ENCODE results near the gene ZNF611.
"Not testable (repeated sequence)": the region's sequence is repeated elsewhere in the genome, so short reads cannot be mapped to it uniquely, and the experiment has no call there.

Gene ZNF611

GRCh38 chr19:52692431-52693008 is 42.3 kb downstream of the ZNF611 start:
- Histone ChIP-seq H3K27me3 (replicated peaks; ENCODE audit: control insufficient read depth, insufficient read depth, low read length) (no peaks in the 10 kb centered on the region), H3K9me3 (ENCODE audit: control insufficient read depth, low read length) (no peaks in the 10 kb centered on the region), H3K4me3 (ENCODE audit: low read length) (no peak overlapping the region), H3K4me1 (ENCODE audit: control insufficient read depth, insufficient read depth, low read length) (peaks cover 12% of the 10 kb centered on the region), H3K36me3 (ENCODE audit: control insufficient read depth, insufficient read depth, low read length, severe bottlenecking) (no peaks in the 10 kb centered on the region), H3K9ac (ENCODE audit: low read length) (no peak overlapping the region)
- no peak for DNase-seq (ENCODE audit: low read depth)

GRCh38 chr19:52691737-52692136 is 43.1 kb downstream of the ZNF611 start:
- Histone ChIP-seq H3K36me3 (ENCODE audit: control insufficient read depth, insufficient read depth, low read length, severe bottlenecking) (no peaks in the 10 kb centered on the region), H3K27me3 (replicated peaks; ENCODE audit: control insufficient read depth, insufficient read depth, low read length) (no peaks in the 10 kb centered on the region), H3K9ac (ENCODE audit: low read length) (no peak overlapping the region), H3K4me3 (ENCODE audit: low read length) (peak overlapping the region; percentile 97), H3K9me3 (ENCODE audit: control insufficient read depth, low read length) (no peaks in the 10 kb centered on the region), H3K4me1 (ENCODE audit: control insufficient read depth, insufficient read depth, low read length) (peaks cover 12% of the 10 kb centered on the region)
- no peak for DNase-seq (ENCODE audit: low read depth)

GRCh38 chr19:52691215-52691610 is 43.6 kb downstream of the ZNF611 start:
- no peaks in the 10 kb centered on the region for H3K27me3 ChIP-seq (replicated peaks; ENCODE audit: control insufficient read depth, insufficient read depth, low read length)
- H3K36me3 ChIP-seq (ENCODE audit: control insufficient read depth, insufficient read depth, low read length, severe bottlenecking), result no peaks in the 10 kb centered on the region
- H3K9me3 ChIP-seq (ENCODE audit: control insufficient read depth, low read length), result no peaks in the 10 kb centered on the region
- DNase-seq (ENCODE audit: low read depth), result no peak
- peak overlapping the region; percentile 97 for H3K4me3 ChIP-seq (ENCODE audit: low read length)
- peaks cover 12% of the 10 kb centered on the region for H3K4me1 ChIP-seq (ENCODE audit: control insufficient read depth, insufficient read depth, low read length)
- H3K9ac ChIP-seq (ENCODE audit: low read length), result peak overlapping the region; percentile 91

- H3K36me3 ChIP-seq (ENCODE audit: control insufficient read depth, insufficient read depth, low read length, severe bottlenecking), result no peaks in the 10 kb centered on the region
- H3K9ac ChIP-seq (ENCODE audit: low read length), result peak overlapping the region; percentile 91
- no peaks in the 10 kb centered on the region for H3K9me3 ChIP-seq (ENCODE audit: control insufficient read depth, low read length)
- H3K27me3 ChIP-seq (replicated peaks; ENCODE audit: control insufficient read depth, insufficient read depth, low read length), result no peaks in the 10 kb centered on the region
- H3K4me1 ChIP-seq (ENCODE audit: control insufficient read depth, insufficient read depth, low read length), result peaks cover 12% of the 10 kb centered on the region
- H3K4me3 ChIP-seq (ENCODE audit: low read length), result peak overlapping the region; percentile 97
- peak; percentile 96 for DNase-seq (ENCODE audit: low read depth)
Observed at GRCh38 chr19:52690369-52691214, 44.3 kb downstream of the ZNF611 start.

- DNase-seq (ENCODE audit: low read depth), result peak; percentile 52
- no peaks in the 10 kb centered on the region for H3K9me3 ChIP-seq (ENCODE audit: control insufficient read depth, low read length)
- H3K4me1 ChIP-seq (ENCODE audit: control insufficient read depth, insufficient read depth, low read length), result peaks cover 12% of the 10 kb centered on the region
- peak overlapping the region; percentile 91 for H3K9ac ChIP-seq (ENCODE audit: low read length)
- no peaks in the 10 kb centered on the region for H3K36me3 ChIP-seq (ENCODE audit: control insufficient read depth, insufficient read depth, low read length, severe bottlenecking)
- H3K4me3 ChIP-seq (ENCODE audit: low read length), result peak overlapping the region; percentile 97
- no peaks in the 10 kb centered on the region for H3K27me3 ChIP-seq (replicated peaks; ENCODE audit: control insufficient read depth, insufficient read depth, low read length)
Observed at GRCh38 chr19:52689843-52690368, 44.9 kb downstream of the ZNF611 start.

- not testable (repeated sequence) for H3K9me3 ChIP-seq (ENCODE audit: control insufficient read depth, low read length); H3K27me3 ChIP-seq (replicated peaks; ENCODE audit: control insufficient read depth, insufficient read depth, low read length); H3K36me3 ChIP-seq (ENCODE audit: control insufficient read depth, insufficient read depth, low read length, severe bottlenecking)
- Histone ChIP-seq H3K4me3 (ENCODE audit: low read length) (peak overlapping the region; percentile 97), H3K4me1 (ENCODE audit: control insufficient read depth, insufficient read depth, low read length) (peaks cover 12% of the 10 kb centered on the region), H3K9ac (ENCODE audit: low read length) (peak overlapping the region; percentile 91)
- DNase-seq (ENCODE audit: low read depth), result peak; percentile 12
Observed at GRCh38 chr19:52688925-52689796, 45.7 kb downstream of the ZNF611 start.

GRCh38 chr19:52688335-52688734 is 46.5 kb downstream of the ZNF611 start:
- Histone ChIP-seq H3K9ac (ENCODE audit: low read length) (peak overlapping the region; percentile 91), H3K9me3 (ENCODE audit: control insufficient read depth, low read length) (no peaks in the 10 kb centered on the region), H3K4me3 (ENCODE audit: low read length) (no peak overlapping the region), H3K36me3 (ENCODE audit: control insufficient read depth, insufficient read depth, low read length, severe bottlenecking) (peaks cover 2% of the 10 kb centered on the region), H3K27me3 (replicated peaks; ENCODE audit: control insufficient read depth, insufficient read depth, low read length) (no peaks in the 10 kb centered on the region), H3K4me1 (ENCODE audit: control insufficient read depth, insufficient read depth, low read length) (peaks cover 12% of the 10 kb centered on the region)
- no peak for DNase-seq (ENCODE audit: low read depth)

GRCh38 chr19:52687684-52688083 is 47.2 kb downstream of the ZNF611 start:
- Histone ChIP-seq H3K36me3 (ENCODE audit: control insufficient read depth, insufficient read depth, low read length, severe bottlenecking) (peaks cover 5% of the 10 kb centered on the region), H3K4me3 (ENCODE audit: low read length) (no peak overlapping the region), H3K9ac (ENCODE audit: low read length) (no peak overlapping the region), H3K4me1 (ENCODE audit: control insufficient read depth, insufficient read depth, low read length) (peaks cover 12% of the 10 kb centered on the region), H3K27me3 (replicated peaks; ENCODE audit: control insufficient read depth, insufficient read depth, low read length) (no peaks in the 10 kb centered on the region), H3K9me3 (ENCODE audit: control insufficient read depth, low read length) (no peaks in the 10 kb centered on the region)
- no peak for DNase-seq (ENCODE audit: low read depth)

GRCh38 chr19:52685811-52686210 is 49.0 kb downstream of the ZNF611 start:
- H3K9me3 ChIP-seq (ENCODE audit: control insufficient read depth, low read length), result no peaks in the 10 kb centered on the region
- no peaks in the 10 kb centered on the region for H3K27me3 ChIP-seq (replicated peaks; ENCODE audit: control insufficient read depth, insufficient read depth, low read length)
- peaks cover 5% of the 10 kb centered on the region for H3K36me3 ChIP-seq (ENCODE audit: control insufficient read depth, insufficient read depth, low read length, severe bottlenecking)
- no peak overlapping the region for H3K9ac ChIP-seq (ENCODE audit: low read length)
- peaks cover 4% of the 10 kb centered on the region for H3K4me1 ChIP-seq (ENCODE audit: control insufficient read depth, insufficient read depth, low read length)
- DNase-seq (ENCODE audit: low read depth), result no peak
- H3K4me3 ChIP-seq (ENCODE audit: low read length), result no peak overlapping the region

- not testable (repeated sequence) for H3K36me3 ChIP-seq (ENCODE audit: control insufficient read depth, insufficient read depth, low read length, severe bottlenecking)
Observed at GRCh38 chr19:52681216-52681615, 53.6 kb downstream of the ZNF611 start.

GRCh38 chr19:52679598-52679997 is 55.2 kb downstream of the ZNF611 start:
- Histone ChIP-seq H3K4me1 (ENCODE audit: control insufficient read depth, insufficient read depth, low read length) (no peaks in the 10 kb centered on the region), H3K4me3 (ENCODE audit: low read length) (no peak overlapping the region), H3K36me3 (ENCODE audit: control insufficient read depth, insufficient read depth, low read length, severe bottlenecking) (peaks cover 5% of the 10 kb centered on the region), H3K9ac (ENCODE audit: low read length) (no peak overlapping the region), H3K27me3 (replicated peaks; ENCODE audit: control insufficient read depth, insufficient read depth, low read length) (no peaks in the 10 kb centered on the region), H3K9me3 (ENCODE audit: control insufficient read depth, low read length) (no peaks in the 10 kb centered on the region)
- no peak for DNase-seq (ENCODE audit: low read depth)

More at GRCh38 chr19:52681216-52681615, 53.6 kb downstream of the ZNF611 start:
- not testable (repeated sequence) for DNase-seq (ENCODE audit: low read depth); H3K9me3 ChIP-seq (ENCODE audit: control insufficient read depth, low read length); H3K4me1 ChIP-seq (ENCODE audit: control insufficient read depth, insufficient read depth, low read length); H3K9ac ChIP-seq (ENCODE audit: low read length); H3K4me3 ChIP-seq (ENCODE audit: low read length); H3K27me3 ChIP-seq (replicated peaks; ENCODE audit: control insufficient read depth, insufficient read depth, low read length)

Data from adipocyte (in vitro differentiated cells).